GM21576 (cell line): Measurements from ENCODE around the gene CD164L2.
"Not testable (repeated sequence)": the region's sequence is repeated elsewhere in the genome, so short reads cannot be mapped to it uniquely, and the experiment has no call there.

Source experiments
- ATAC-seq: cut with Tn5 transposase; IDR thresholded peaks from one replicate; pipeline ENCODE4 v1.9.1; 2021; ENCODE audit warnings: mild to moderate bottlenecking, moderate library complexity; ENCODE audit not compliant: unreplicated experiment

Gene CD164L2

DNA sequence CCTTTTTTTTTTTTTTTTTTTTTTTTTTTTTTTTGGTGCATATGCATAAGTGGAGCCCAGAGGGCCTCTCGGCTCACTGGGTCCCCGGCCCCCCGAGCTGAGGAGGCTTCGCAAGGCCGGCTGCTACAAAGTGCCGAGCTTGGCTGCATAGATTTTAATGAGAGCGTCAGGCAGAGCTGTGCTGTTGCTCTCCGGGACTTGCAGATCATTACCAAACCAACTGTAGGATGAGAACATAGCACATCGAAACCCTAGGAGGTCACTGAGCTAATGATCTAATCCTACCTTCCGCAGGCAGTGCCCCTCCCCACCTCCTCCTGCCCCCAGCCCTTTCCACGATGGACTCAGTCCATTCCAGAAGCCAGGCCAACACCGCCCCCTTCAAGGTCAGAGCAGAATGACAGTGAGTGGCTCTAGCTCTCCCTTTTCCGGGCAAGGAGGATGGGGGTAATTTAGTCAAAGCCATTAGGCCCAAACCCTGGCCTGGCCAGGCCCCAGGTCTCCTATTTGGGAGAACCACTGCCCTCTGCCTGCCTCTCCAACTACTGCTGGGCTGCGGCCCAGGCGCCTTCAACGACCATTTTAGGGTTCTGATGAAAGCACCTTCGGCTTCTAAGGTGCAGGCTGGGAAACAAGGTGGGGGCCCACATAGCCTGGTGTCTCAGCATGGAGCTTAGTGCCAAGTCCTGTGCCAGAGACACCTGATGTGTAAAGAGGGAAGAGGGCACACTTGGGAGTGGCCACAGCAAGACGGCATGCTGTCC, 22.6 kb upstream of the CD164L2 start:
- not testable (repeated sequence) for ATAC-seq

DNA sequence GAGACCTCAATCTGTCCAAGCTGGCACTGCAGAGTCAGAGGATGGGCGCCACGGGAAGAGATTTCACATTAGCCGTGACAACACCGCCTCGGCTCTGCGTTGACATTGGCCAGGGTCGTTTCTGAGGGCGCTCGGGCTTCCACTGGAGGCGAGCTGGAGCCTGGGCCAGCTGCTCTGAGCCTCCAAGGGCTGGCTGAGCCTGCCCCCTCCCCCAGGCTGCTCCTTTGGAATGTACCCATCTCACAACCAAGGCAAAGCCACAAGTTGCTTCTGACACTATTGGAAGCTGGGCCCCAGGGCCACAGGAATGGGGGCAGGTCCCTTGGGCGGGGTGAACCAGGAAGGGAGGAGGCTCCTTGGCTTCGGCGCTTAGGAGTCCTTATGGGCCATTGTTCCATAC, 21.9 kb upstream of the CD164L2 start:
- ATAC-seq, result no peak

DNA sequence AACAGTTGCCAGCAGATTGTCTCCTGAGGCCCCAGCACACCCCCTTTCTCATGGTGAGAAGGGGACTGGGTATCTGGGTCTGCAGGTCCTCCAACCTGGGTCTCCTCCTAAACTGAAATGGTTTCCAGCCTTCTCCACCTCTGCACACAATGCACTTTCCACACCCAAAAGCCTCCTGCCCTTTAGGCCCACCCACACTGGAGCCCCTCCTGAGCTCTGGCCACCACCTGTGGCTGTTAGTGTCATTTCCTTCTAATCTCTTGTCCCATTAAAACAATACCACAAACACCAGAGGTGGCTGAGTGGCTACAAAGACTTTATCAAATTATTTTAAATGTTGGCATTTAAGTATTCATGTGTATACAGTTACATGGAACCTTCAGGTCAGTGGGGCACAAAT, 20.8 kb upstream of the CD164L2 start:
- ATAC-seq, result no peak

DNA sequence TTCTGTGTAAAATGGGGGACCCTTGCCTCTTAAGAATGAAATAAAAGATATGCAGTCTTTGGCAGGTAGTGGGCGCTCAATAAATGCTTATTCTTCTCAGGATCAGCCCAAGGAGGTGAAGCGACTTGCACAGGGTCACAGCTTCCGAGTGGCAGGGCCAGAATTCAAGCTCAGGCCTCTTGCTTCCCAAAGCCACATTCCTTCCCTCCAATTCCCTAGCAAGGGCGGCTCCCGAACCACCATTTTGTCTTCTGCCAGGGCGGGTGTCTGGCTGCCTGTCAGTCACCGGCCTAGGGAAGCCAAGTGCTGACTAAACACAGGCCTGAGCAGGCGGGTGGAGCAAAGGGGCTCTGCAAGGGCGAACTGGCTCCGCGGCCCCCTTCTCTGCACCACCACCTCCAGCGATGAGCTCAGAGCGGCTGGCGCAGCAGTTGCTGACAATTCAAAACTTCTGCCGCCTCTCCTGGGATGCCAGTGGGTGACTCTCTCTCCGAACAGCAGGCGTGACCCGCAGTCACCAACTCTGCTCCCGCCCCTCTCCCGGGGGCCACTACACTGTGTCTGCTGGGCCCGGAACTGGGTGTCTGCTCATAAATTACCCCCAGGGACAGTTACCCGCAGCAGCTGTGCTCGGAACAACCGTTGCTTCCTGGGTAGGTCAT, 20.1 kb upstream of the CD164L2 start:
- no peak for ATAC-seq

DNA sequence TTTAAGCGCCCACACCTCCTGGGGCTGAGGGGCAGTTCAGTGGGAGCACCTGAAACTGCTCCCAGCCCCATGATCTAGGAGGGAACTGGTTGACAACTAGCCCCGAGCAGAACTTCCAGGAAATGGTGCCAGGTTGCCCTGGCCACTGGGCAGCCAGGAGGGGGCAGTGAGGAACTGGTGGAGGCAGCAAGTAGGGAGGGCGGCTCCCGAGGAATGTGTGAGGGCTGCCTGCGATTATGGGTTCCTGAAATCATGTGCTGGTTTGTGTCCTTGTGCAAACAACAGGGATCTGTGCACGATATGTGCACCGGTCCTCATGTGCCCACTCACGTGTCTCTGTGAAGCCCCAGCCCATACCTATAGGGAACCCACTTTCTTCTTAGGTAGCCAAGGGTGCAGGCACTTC, 19.2 kb upstream of the CD164L2 start:
- no peak for ATAC-seq

DNA sequence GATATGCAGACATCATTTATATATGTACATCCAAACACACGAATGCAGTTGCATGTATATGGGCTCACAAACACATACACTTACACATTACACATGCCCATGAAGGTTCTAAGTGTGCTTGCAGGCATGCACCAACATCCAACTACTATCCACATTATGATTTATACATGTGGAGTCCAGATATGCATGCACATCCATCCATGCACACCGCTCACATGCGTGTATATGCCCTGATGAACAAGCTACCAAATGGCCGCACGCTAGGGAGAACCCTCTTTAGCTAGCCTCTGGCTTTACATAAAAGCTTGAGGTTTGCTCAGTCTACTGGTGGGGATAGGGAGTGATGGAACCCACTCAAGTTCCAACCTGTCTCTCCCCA, 17.8 kb upstream of the CD164L2 start:
- ATAC-seq, result no peak

DNA sequence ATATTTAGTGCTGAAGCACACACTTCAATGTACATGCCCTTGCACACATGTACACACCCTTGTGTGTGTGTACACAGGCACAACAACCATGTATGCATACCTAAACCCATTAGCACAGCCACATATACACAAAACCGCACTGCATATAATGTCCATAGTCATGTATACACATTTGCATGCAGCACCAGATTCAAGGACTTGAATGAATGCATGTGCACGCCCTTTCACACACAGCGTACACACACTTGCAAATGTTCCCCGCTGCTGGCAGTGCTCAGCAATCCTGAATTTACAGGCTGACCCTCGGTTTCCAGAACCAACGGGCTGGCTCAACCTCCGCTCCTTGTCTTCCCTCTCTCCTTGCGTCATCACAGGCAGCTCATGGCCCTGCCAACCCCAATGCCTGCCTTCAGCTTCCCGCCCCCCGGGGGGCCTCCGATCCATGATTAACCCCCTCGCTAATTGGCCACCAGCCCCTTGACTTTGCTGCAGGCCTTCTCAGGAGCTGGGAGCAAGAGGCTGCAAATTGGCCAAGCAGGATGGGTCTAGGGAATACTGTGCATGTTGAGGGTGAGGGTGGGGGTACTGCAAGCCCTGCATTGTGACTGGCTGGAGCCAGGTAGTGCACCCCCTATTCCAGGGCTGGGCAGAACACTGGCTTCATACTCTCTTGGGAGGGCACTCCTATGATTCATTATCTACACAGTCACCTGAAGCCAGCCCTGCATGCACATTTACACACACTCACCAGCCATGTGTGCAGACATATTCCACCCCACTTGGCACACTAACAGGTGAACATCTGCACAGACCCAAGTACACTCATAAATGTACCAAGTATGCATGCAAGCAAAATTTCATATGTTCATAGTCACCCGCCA, 17.2 kb upstream of the CD164L2 start:
- ATAC-seq, result no peak

DNA sequence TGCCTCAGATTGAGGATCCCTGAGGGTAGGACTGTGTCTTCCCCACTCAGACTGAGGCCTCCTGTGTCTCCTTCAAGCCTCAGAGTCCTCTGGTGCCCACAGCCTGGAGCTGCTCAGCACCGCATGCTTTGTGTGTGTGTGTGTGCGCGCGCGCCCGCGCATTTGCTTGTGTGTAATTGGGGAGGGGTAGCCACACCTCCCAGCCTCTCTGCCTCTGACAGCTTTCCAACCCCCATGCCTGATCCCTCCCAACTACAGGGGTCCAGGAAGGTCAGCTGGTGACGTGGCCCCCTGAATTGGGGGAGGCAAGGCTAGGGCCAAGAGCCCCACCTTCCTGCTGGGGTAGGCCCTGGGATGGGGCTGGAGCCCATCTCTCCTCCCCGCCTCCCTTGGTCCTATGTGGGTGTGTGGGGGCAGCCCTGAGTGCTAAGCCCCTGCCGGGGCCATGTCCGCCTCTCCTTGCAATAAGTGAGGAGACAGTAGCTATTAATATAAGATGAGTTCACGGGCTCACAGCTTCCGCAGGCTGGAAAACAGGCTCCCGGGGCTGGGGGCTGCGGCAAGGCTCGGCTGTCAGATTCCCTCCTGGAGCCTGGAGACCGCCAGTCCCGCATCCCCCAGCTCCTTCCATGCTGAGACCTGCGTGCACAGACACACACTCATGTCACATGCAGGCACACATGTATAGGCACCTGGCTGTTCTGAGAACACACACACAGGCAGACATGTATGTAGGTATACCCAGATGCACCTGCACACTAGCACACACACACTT, 16.3 kb upstream of the CD164L2 start:
- ATAC-seq, result no peak

DNA sequence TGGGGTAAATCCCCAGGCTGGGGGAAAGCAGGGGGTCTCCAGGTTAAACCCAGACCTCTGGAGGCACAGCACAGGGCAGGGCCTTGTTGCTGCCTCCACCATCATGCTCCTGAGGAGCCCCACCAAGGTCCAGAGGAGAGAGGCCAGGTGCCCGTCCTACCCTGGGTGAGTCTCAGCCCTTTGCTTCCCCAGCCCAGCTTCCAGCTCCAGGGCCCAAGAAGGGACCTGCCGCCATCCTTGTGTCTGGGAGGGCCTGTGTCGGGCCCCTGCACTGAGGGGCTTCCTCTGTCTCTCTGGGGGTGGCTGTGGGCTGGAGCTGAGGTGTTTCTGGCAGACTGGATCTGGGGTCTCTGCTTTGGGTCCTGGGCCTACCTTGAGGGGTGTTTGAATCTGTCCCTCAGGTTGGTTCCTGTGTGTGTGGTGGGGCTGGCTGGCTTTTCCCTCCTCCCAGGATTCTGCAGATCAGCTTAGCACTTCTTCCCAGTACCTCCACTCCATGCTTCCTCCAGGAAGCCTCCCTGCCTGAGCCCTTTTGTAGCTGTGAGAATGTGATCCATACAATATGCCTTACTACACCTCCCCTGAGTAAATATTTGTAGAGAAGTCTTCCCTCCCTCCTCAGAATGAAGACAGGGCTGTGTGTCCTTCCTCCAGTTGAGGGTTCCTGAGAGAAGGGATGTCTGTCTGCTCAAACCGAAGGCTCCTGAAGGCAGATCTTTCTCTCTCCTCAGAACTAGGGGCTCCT, 15.4 kb upstream of the CD164L2 start:
- no peak for ATAC-seq

DNA sequence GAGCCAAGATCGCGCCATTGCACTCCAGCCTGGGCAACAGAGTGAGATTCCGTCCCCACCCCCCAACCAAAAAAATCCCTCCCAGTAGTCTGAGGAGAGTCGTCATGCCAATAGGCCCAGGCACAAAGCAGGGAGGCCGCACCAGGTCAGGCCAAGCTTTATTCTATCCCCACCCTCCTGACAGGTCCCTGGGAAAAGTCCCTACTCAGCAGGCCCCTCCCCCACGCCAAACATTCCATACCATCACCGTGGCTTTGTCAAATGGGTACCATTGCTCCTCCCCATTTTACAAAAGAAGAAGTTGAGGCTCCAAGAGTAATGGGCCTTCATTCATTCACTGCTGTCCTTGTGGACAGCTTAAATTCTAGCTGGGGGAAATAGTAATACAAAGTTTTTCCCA, 14.6 kb upstream of the CD164L2 start:
- no peak for ATAC-seq

DNA sequence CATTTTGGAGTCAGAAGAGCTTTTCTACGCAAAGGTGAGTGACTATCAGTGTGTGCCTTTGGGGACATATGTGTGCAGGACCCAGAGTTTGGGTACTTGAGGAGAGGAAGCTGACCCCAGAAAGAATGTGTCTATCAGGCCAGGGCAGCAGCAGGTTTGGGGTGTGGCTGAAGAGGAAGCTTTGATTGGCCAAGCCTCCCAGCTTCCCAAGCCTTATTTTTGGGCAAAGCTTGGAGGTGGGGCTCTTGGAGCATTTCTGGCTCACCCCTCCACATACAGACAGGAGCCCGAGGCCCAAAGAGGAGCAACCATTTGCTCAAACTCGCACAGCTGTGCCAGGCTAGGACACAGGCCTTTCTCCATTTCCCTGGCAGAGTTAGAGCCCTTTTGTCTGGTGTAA, 14.0 kb upstream of the CD164L2 start:
- no peak for ATAC-seq

DNA sequence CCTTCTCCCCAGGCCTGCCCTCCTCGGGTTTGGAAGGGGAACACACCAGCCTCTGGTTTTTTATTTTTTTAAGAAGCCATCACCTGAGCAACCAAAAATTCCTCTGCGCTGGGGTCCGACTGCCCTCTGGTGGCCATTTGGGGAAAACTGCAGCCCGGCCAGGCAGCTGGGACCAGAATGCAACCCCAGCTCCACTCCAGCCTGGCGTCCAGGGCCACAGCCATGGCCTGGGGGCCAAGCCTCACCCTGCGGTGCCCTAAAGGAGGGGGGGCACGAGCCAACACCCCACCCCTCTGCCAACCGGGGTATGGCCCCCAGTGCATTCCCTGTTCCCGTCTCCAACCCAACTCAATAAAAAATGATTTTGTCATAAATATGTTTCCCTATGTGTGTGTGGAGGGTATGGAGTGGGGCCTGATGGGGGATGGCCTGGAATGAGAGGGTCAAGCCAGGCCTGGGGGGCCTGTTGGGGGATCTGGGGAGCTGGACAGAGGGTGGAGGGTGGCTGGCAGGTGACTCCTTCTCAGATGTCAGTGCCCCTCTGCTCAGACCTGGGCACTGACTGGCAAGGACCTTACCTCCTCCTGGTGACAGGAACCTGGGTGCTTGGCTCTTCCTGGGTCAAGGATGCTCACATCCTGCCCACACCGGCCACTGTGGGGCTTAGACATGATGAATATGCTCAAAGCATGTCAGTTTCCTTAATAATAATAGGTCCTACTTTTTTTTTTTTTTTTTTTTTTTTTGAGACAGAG, 12.5 kb upstream of the CD164L2 start:
- peak; percentile 45 for ATAC-seq

DNA sequence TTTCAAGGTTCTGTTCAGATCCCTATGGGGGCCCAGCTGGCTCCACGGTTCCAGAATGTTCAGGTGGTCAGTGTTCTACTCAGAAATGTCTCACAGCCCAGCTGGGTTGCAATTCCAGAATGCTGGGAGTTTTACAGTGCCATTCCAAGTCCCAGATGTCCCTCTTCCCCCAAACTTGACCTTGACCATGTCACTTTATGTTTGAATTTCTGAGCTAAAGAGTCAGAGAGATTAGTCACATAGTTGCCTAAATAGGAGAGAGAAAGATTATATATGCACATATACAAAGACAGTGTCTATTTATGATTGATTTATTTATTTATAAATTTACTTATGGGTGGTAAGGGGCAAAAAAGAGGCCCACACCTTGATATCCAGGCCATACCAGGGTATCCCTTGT, 11.8 kb upstream of the CD164L2 start:
- ATAC-seq, result no peak

DNA sequence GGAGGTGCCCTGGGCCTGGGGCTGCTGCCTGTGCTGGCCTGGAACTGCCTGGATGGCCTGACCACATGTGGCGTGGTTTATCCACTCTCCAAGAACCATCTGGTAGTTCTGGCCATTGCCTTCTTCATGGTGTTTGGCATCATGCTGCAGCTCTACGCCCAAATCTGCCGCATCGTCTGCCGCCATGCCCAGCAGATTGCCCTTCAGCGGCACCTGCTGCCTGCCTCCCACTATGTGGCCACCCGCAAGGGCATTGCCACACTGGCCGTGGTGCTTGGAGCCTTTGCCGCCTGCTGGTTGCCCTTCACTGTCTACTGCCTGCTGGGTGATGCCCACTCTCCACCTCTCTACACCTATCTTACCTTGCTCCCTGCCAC, 11.1 kb upstream of the CD164L2 start:
- no peak for ATAC-seq

DNA sequence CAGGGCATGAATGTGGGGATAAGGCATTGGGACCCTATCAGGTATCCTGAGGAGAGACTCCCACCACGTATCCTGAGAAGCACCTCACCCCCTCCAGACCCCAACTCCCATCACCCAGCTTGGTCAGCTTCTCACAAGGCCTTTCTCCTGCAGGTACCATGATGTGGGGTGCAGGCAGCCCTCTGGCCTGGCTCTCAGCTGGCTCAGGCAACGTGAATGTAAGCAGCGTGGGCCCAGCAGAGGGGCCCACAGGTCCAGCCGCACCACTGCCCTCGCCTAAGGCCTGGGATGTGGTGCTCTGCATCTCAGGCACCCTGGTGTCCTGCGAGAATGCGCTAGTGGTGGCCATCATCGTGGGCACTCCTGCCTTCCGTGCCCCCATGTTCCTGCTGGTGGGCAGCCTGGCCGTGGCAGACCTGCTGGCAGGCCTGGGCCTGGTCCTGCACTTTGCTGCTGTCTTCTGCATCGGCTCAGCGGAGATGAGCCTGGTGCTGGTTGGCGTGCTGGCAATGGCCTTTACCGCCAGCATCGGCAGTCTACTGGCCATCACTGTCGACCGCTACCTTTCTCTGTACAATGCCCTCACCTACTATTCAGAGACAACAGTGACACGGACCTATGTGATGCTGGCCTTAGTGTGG, 10.6 kb upstream of the CD164L2 start:
- ATAC-seq, result no peak

DNA sequence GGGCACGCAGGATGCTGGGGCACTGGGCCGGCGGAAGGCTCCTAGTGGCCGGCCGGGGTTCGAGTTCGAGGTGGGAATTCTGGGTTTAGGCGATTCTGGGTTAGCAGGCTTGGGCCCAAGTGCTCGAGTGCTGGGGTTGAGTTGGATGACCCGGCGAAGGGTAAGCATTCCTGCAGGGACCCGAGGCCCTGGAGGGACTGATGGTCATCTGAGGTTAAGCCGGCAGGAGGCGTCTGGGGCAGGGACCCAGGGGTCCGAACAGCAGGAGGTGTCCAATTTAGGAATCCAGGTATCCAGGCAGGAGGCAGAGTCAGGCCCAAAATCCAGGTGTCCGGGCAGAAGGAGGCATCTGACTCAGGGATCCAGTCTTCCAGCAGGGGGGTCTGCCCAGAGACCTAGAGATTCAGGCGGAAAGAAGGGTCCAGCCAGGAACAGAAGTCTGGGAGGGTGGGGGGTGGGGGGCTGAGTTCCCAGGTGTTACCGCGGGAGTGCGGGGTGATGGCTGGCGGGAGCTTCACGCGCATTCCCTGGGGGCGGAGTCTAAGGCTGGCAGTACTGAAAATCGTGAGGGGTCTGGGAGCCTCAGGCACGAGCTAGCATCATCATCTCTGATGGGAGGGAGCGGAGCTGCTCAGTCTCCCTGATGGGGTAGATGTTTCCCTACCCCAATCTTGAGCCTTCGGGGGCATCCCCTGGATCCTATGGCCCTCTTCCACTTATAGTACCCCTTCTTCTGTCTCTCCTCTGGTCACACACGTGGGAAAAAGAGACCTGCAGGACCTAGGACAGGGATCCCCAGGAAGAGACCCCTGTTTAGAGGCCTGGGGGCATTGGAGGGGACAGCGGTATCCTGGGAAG, 9.9 kb upstream of the CD164L2 start:
- ATAC-seq, result no peak

DNA sequence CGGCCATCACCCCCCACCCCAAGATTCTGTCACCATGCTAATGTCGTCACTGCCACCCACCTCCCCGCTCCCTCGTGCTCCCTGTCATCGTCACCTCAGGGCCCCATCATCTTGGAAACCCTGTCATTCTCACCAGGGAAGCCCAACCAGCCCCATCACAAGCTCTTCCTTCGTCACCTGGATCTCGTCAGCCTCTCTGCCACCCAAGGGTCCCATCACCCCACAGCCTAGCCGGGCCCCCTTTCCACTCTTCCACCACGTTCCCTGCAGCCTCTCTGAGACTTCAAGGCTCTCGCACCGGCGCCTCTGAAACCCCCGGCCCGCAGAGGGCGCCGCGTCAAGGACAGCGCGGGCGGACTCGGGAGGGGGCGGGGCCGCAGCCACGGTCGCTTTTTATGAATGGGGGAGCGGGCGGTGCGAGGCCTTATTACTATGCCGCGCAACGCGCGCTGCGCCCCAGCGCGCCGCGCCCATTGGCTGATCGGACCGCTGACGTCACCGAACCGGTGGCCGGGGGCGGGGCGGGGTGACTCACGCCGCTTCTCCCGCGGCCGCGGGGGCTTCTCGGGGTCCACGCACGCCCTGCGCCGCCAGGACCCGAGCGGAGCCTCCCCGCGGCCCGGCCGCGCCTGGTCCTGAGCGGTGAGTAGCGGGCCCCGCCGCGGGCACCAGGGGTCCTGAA, 9.1 kb upstream of the CD164L2 start, which contains the start of gene GPR3:
Gene GPR3, plus strand, starts transcription at position 527 of the 682 bp plus-strand sequence. CDS start 1,177 bp downstream, outside the sequence.
- peak; percentile 51 for ATAC-seq
